GF-D8 (cell line): ENCODE results near the gene CFAP20.
"Not testable (repeated sequence)": the region's sequence is repeated elsewhere in the genome, so short reads cannot be mapped to it uniquely, and the experiment has no call there.

Source experiments
- DNase-seq: peaks from one replicate; lab custom pipeline; 2025; lab: John Stamatoyannopoulos, UW

The CFAP20 gene

DNA sequence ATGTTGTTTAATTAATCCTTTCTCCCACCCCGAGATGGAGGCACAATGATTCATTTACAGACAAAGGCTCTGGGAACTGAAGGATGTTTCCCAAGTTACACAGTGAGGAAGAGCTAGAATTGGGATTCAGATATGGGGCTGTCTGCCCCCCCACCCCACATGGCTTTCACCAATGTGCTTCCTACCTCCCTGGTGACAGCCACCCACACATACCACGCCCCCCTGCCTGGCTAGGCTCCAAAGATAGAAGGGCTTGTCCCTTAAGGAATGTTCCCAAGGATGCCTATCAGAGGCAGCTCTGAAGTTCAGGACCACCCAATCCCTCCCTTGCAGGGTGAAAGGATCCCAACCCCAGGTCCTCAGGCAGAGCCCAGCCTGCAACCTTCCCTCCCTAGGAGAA lies 32.9 kb downstream of the CFAP20 start:
- no peak for DNase-seq

- DNase-seq = not testable (repeated sequence)
Measured at GRCh38 chr16:58095575-58095960, 33.6 kb downstream of the CFAP20 start.

DNA sequence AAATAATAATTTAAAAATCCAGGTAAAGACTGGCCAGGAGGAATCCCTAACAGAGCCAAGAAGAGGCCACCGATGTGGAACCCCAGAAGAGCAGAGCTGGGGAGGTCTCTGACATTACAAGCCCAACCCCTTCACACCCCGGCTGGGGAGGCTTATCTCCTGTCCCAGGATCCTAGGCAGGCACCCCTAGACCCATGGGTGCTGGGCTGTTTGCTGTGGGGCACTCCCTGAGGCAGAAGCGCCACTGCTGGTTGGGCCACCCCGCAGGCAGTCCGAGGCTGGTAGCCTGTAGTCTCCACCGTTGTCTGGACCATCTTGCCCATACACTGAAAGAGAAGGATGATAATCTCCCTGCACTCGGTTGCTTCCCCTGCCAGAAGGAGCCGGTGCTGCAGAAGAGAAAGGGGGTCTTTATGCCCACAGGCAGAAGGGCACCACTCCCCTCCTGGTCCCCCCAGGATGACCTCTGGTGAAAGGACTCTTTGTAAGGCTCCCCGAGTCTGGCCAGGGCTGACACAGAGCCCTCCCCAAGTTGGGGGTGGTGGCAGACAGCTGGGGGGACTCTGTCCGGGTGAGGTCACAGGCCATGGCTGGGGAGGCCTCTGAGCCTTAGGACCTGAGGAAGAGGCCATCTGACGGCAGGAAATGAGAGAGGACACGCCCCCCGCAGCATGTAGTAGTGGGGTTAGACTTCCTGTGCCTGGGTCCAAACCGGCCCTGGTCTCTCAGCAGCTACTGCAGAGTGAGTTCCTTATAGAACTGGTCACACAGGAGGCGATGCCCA lies 34.2 kb downstream of the CFAP20 start:
- no peak for DNase-seq

DNA sequence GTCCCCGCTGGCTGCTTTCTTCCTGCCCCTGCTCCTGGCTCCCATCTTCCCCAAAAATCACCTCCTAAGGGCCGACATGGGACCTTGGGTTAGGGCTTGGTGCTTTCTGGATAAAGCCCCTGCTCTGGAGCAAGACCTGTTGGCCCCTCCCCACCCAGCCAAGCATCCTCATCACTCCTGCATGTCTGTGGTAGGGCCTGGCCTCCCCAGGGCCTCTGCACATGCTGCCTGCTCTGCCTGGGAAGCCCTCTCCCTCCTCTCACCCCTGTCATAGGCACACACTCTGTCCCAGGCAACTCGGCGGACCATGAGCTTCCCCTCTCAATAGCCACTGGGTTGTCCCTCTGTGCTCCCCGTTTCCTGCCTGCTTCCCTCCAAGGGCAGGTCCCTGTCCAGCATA lies 35.2 kb downstream of the CFAP20 start:
- DNase-seq = no peak

- DNase-seq = not testable (repeated sequence)
Measured at GRCh38 chr16:58090396-58090795, 38.8 kb downstream of the CFAP20 start.

DNA sequence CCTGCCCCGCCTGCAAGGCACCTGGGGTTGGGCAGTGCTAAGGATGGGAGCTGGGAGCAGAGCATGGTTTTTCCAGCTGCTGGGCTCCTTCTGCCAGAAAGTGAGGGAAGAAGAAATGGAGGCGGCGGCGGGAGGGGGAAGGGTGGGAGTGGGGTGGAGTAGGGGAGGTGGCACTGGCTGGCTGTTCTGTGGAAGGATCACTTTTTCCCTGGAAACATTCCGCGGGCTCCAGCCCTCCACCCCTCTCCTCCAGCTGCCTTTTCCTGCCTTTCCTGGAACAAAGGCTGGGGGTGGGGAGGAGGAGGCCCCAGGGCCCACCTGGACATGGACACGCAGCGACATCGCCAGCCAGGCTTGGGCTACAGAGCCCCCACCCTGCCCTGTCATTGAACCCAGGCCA lies 41.1 kb downstream of the CFAP20 start:
- no peak for DNase-seq

GRCh38 chr16:58087209-58087913 lies 41.8 kb downstream of the CFAP20 start:
- no peak for DNase-seq

DNA sequence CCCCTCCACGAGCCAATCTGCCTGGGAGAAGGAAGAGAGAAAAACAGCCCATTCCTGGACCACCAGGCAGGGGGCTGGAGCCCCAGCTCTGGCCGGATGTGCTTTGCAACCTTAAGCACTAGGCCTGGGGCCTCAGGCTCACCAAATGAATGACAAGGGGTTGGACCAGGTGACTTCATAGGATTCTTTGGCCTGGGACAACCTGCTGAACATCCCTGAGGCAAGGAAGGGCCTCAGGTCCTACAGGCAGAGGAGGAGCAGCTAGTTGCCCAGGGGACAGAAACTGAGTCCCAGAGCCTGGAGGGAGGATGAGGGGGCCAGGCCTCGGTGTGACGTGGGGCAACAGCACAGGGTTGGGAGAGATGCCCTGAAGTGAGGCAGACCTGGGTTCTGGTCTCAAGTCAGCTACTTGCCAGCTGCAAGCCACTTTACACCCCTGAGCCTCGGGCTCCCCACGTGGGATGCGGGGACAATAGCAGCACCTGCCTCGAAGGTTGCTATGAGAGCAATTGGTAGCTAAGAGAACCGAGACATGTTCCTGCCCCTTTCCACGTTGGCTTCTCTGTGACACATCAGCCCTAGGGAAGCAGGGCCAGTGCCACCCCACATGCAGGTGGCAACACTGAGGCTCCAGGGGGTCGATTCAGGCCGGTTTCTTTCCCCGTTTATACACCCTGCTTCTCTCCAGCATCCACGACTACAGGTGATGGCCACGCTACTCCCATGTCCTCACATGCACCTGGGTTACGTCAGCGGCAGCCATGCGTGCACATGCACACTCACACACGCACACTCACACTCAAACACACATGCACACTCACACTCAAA lies 42.6 kb downstream of the CFAP20 start:
- no peak for DNase-seq

- DNase-seq = no peak
Measured at GRCh38 chr16:58085584-58086251, 43.5 kb downstream of the CFAP20 start.

DNA sequence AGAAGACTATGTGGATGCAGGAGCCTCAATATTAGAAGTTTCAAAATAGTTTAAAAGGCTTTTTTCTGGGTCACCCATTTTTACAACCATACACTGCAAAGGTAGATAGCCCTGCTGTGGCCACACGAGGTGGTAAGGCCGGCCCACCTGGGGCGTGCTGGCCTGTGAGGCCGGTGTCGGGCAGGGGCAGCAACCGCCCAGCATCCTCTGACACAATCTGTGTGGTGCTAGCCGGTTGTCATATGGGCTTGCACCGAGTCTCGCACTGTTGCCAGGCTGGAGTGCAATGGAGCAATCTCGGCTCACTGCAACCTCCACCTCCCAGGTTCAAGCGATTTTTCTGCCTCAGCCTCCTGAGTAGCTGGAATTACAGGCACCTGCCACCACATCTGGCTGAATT lies 44.0 kb downstream of the CFAP20 start:
- DNase-seq = no peak

- no peak for DNase-seq
Measured at GRCh38 chr16:58084635-58085034, 44.5 kb downstream of the CFAP20 start.

DNA sequence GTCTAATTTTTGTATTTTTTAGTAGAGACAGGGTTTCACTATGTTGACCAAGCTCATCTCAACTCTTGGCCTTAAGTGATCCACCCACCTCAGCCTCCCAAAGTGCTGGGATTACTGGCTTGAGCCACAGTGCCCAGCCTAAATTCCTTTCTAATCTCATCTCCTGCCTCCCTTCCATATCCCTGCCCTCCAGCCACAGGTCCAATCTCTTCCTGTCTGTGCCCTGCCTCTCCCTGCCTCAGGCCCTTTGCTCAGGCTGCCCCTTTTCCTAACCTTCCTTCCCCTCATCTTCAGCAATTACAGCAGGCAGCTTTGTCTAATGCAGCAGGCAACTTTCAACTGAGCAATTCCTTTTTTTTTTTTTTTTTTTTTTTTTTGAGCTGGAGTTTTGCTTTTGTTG lies 46.8 kb downstream of the CFAP20 start:
- no peak for DNase-seq

GRCh38 chr16:58080657-58081056 lies 48.5 kb downstream of the CFAP20 start:
- DNase-seq = not testable (repeated sequence)

- DNase-seq = no peak
Measured at GRCh38 chr16:58077796-58078195, 51.4 kb downstream of the CFAP20 start.

DNA sequence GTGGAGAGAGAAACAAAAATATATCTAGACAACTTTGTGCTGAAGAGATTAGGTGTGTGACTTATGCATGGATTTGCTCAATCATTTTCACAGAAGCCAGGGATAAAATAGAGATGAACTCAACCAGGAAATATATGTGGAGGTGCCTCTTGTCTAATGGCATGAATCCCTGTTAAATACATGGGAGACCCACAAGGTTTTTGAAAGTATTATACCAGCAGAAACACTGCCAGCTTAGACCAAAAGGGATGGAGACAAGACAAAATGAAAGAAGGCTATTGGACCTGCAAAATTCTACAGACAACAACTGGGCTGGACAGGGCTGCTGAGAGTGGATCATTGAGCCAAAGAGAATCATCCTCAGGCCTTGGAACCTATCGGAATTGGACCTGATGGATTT lies 52.7 kb downstream of the CFAP20 start:
- no peak for DNase-seq

- no peak for DNase-seq
Measured at GRCh38 chr16:58074657-58075056, 54.5 kb downstream of the CFAP20 start.

DNA sequence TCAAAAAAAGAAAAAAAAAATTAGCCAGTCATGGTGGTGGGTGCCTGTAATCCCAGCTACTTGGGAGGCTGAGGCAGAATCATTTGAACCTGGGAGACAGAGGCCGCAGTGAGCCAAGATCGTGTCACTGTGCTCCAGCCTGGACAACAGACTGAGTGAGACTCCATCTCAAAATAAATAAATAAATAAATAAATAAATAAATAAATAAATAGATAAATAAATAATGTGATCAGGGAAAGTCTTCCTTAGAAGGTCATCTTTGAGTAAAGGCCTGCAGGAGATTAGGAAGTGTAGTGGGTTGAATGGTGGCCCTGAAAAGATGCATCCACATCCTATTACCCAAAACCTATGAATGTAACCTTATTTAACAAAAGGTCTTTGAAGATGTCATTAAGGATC lies 56.1 kb downstream of the CFAP20 start:
- DNase-seq = not testable (repeated sequence)

DNA sequence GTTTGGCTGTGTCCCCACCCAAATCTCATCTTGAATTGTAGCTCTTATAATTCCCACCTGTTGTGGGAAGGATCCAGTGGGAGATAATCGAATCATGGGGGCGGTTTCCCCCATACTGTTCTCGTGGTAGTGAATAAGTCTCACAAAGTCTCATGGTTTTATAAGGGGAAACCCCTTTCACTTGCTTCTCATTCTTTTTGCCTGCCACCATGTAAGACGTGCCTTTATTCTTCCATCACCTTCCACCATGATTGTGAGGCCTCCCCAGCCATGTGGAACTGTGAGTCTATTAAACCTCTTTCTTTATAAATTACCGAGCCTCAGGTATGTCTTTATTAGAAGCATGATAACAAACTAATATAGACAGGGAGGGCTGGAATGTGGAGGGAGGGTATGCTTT lies 57.0 kb downstream of the CFAP20 start:
- not testable (repeated sequence) for DNase-seq

DNA sequence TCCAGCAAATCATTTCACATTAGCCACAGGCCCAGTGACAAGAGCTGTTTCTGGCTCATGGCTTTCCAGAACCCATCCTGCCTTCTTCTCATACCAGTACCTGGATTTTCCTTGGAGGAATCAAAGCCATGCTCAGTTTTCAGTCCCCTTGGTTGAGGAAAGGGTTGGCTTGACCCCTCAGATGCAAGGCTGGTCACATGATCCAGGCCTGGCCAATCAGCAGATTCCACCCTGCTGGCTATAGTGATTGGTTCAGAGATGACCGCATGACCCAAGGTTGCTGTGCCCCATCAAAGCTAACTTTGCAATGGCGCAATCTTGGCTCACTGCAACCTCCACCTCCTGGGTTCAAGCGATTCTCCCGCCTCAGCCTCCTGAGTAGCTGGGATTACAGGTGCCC lies 58.6 kb downstream of the CFAP20 start:
- no peak for DNase-seq
